BLaER1 treated with 17β-estradiol and CSF1 and Interleukin-3, amounts not matched to agents 10 nM and 100 nM (cell line): Measurements from ENCODE around the gene CMSS1.

ENCODE experiments used
- H3K27ac ChIP-seq, 11 experiments: shearing (Covaris generic); formaldehyde crosslinking; 2 replicates each; pipeline ENCODE4 v1.8.1; 2022
- H3K27me3 ChIP-seq, 11 experiments: shearing (Covaris generic); formaldehyde crosslinking; 2 replicates each; pipeline ENCODE4 v1.8.1; 2022
- H3K36me3 ChIP-seq, 11 experiments: shearing (Covaris generic); formaldehyde crosslinking; 2 replicates each; pipeline ENCODE4 v1.8.1; 2022
- H3K4me1 ChIP-seq, 10 experiments: shearing (Covaris generic); formaldehyde crosslinking; 2 replicates each; pipeline ENCODE4 v1.8.1; 2022
- H3K4me2 ChIP-seq, 11 experiments: shearing (Covaris generic); formaldehyde crosslinking; 2 replicates each; pipeline ENCODE4 v1.8.1; 2022
- H3K4me3 ChIP-seq, 10 experiments: shearing (Covaris generic); formaldehyde crosslinking; 2 replicates each; pipeline ENCODE4 v1.8.1; 2022
- H3K9ac ChIP-seq, 11 experiments: shearing (Covaris generic); formaldehyde crosslinking; 2 replicates each; pipeline ENCODE4 v1.8.1; 2022
- H3K9me3 ChIP-seq, 11 experiments: shearing (Covaris generic); formaldehyde crosslinking; replicated peaks in 1 of 11; 2 replicates each; pipeline ENCODE4 v1.8.1; 2022
- H4K20me1 ChIP-seq, 11 experiments: shearing (Covaris generic); formaldehyde crosslinking; 2 replicates each; pipeline ENCODE4 v1.8.1; 2022
- Cebpa-rat ChIP-seq, 11 experiments: shearing (Covaris generic); IDR thresholded peaks; 2 replicates each; pipeline ENCODE4 v1.8.1; 2022

The CMSS1 gene

GRCh38 chr3:99952306-99952705 is 134.6 kb downstream of the CMSS1 start:
- no peak for TF ChIP-seq Cebpa-rat (IDR thresholded peaks at IDR 0.05)
- 0 out of 20 replicates have a peak, but pooled peaks cover 0 to 4% (median 0%) of the 10 kb centered on the region in 10 experiments for H3K4me1 ChIP-seq
- no peaks in the 10 kb centered on the region for H3K27me3 ChIP-seq
- H3K9me3 ChIP-seq, result no peaks in the 10 kb centered on the region
- peaks cover 0 to 37% (median 0%) of the 10 kb centered on the region in 11 experiments; a peak in 6 of 22 replicates for H4K20me1 ChIP-seq
- H3K27ac ChIP-seq, result no peak overlapping the region
- H3K9ac ChIP-seq, result no peak overlapping the region
- H3K4me3 ChIP-seq, result no peak overlapping the region
- no peak overlapping the region for H3K4me2 ChIP-seq
- 0 out of 22 replicates have a peak, but pooled peaks cover 0 to 3% (median 0%) of the 10 kb centered on the region in 11 experiments for H3K36me3 ChIP-seq

- Histone ChIP-seq H3K27me3 (no peaks in the 10 kb centered on the region), H4K20me1 (peaks cover 0 to 39% (median 0%) of the 10 kb centered on the region in 11 experiments; a peak in 6 of 22 replicates), H3K4me2 (no peak overlapping the region), H3K36me3 (0 out of 22 replicates have a peak, but pooled peaks cover 0 to 3% (median 0%) of the 10 kb centered on the region in 11 experiments), H3K4me3 (no peak overlapping the region), H3K4me1 (0 out of 20 replicates have a peak, but pooled peaks cover 0 to 5% (median 0%) of the 10 kb centered on the region in 10 experiments), H3K9ac (no peak overlapping the region), H3K27ac (no peak overlapping the region), H3K9me3 (no peaks in the 10 kb centered on the region)
- TF ChIP-seq Cebpa-rat (IDR thresholded peaks at IDR 0.05), result no peak
Measured at GRCh38 chr3:99953596-99953995, 135.9 kb downstream of the CMSS1 start.

GRCh38 chr3:99954914-99955644 is 137.4 kb downstream of the CMSS1 start:
- Histone ChIP-seq H4K20me1 (peaks cover 0 to 53% (median 0%) of the 10 kb centered on the region in 11 experiments; a peak in 6 of 22 replicates), H3K4me3 (no peak overlapping the region), H3K9me3 (no peaks in the 10 kb centered on the region), H3K36me3 (0 out of 22 replicates have a peak, but pooled peaks cover 0 to 3% (median 0%) of the 10 kb centered on the region in 11 experiments), H3K9ac (no peak overlapping the region), H3K4me2 (no peak overlapping the region), H3K27me3 (no peaks in the 10 kb centered on the region), H3K4me1 (0 out of 20 replicates have a peak, but pooled peaks cover 0 to 5% (median 0%) of the 10 kb centered on the region in 10 experiments), H3K27ac (no peak overlapping the region)
- TF ChIP-seq Cebpa-rat (IDR thresholded peaks at IDR 0.05), result no peak

GRCh38 chr3:99955773-99956562 is 138.3 kb downstream of the CMSS1 start:
- no peaks in the 10 kb centered on the region for H3K9me3 ChIP-seq
- TF ChIP-seq Cebpa-rat (IDR thresholded peaks at IDR 0.05), result no peak
- H3K9ac ChIP-seq, result no peak overlapping the region
- H4K20me1 ChIP-seq, result peaks cover 0 to 58% (median 0%) of the 10 kb centered on the region in 11 experiments; a peak in 6 of 22 replicates
- H3K4me2 ChIP-seq, result no peak overlapping the region
- 0 out of 22 replicates have a peak, but pooled peaks cover 0 to under 1% (median 0%) of the 10 kb centered on the region in 11 experiments for H3K36me3 ChIP-seq
- H3K4me3 ChIP-seq, result no peak overlapping the region
- H3K27ac ChIP-seq, result no peak overlapping the region
- H3K4me1 ChIP-seq, result 0 out of 20 replicates have a peak, but pooled peaks cover 0 to 5% (median 0%) of the 10 kb centered on the region in 10 experiments
- H3K27me3 ChIP-seq, result no peaks in the 10 kb centered on the region

GRCh38 chr3:99957151-99957796 is 139.6 kb downstream of the CMSS1 start:
- no peak overlapping the region for H3K4me3 ChIP-seq
- peaks cover 0 to 59% (median 0%) of the 10 kb centered on the region in 11 experiments; a peak in 7 of 22 replicates for H4K20me1 ChIP-seq
- H3K4me1 ChIP-seq, result 0 out of 20 replicates have a peak, but pooled peaks cover 0 to 5% (median 0%) of the 10 kb centered on the region in 10 experiments
- no peak overlapping the region for H3K9ac ChIP-seq
- no peak overlapping the region for H3K4me2 ChIP-seq
- no peaks in the 10 kb centered on the region for H3K9me3 ChIP-seq
- H3K27me3 ChIP-seq, result no peaks in the 10 kb centered on the region
- no peak for TF ChIP-seq Cebpa-rat (IDR thresholded peaks at IDR 0.05)
- no peaks in the 10 kb centered on the region for H3K36me3 ChIP-seq
- H3K27ac ChIP-seq, result no peak overlapping the region

GRCh38 chr3:99958222-99958912 is 140.7 kb downstream of the CMSS1 start:
- Histone ChIP-seq H3K9ac (no peak overlapping the region), H3K4me3 (no peak overlapping the region), H3K27me3 (no peaks in the 10 kb centered on the region), H3K4me2 (no peak overlapping the region), H3K36me3 (peaks cover 0 to under 1% (median 0%) of the 10 kb centered on the region in 11 experiments; a peak in 1 of 22 replicates), H3K27ac (no peak overlapping the region), H3K4me1 (0 out of 20 replicates have a peak, but pooled peaks cover 0 to 5% (median 0%) of the 10 kb centered on the region in 10 experiments), H4K20me1 (peaks cover 0 to 62% (median 0%) of the 10 kb centered on the region in 11 experiments; a peak in 7 of 22 replicates), H3K9me3 (no peaks in the 10 kb centered on the region)
- no peak for TF ChIP-seq Cebpa-rat (IDR thresholded peaks at IDR 0.05)

GRCh38 chr3:99960123-99960878 is 142.6 kb downstream of the CMSS1 start:
- Histone ChIP-seq H3K4me2 (no peak overlapping the region), H3K36me3 (peaks cover 0 to 3% (median 0%) of the 10 kb centered on the region in 11 experiments; a peak in 1 of 22 replicates), H3K27me3 (no peaks in the 10 kb centered on the region), H3K27ac (no peak overlapping the region), H3K4me3 (no peak overlapping the region), H3K9me3 (no peaks in the 10 kb centered on the region), H3K9ac (no peak overlapping the region), H4K20me1 (peaks cover 0 to 50% (median 0%) of the 10 kb centered on the region in 11 experiments; a peak in 8 of 22 replicates), H3K4me1 (0 out of 20 replicates have a peak, but pooled peaks cover 0 to 5% (median 0%) of the 10 kb centered on the region in 10 experiments)
- TF ChIP-seq Cebpa-rat (IDR thresholded peaks at IDR 0.05), result no peak
